K562 (cell line): Measurements from ENCODE around the gene ZNF547. TPM values are rescaled to one million over a fixed set of nuclear protein-coding genes. Genes with fewer than 3 reads are reported as not detected.

Source experiments
- ATAC-seq: fragments of 200-7000 bp; cut with Tn5 transposase; 3 replicates; pipeline ENCODE4 v1.9.1; 2020; ENCODE audit warnings: moderate library complexity
- BruUV-seq: library from RNA; stranded (reverse); fragments of 400-500 nt; replicated peaks from 2 replicates; lab custom pipeline; 2021; lab: Mats Ljungman, UMichigan
- CTCF ChIA-PET: fragments of 300-600 bp; formaldehyde crosslinking; extraction: SDS; loops from one replicate; lab custom pipeline; 2021; ENCODE audit warnings: low intra/inter-chr PET ratio; lab: Yijun Ruan, JAX
- POLR2A ChIA-PET: fragments of 300-600, 350-650 bp; sonication (Branson Sonifier 250); formaldehyde crosslinking; extraction: SDS; loops from one replicate; lab custom pipeline; 2021; ENCODE audit warnings: antibody characterized with exemption, inconsistent platforms; lab: Yijun Ruan, JAX
- DNase-seq, 4 experiments: peaks; one replicate each; pipeline versions ENCODE4 v3.0.0 to v3.0.0-alpha.2; 2011 to 2018; ENCODE audit warnings: low spot score in 3 of 4, mixed read lengths in 3 of 4; ENCODE audit errors: extremely low read depth in 1 of 4
- FAIRE-seq: peaks from 2 replicates; lab custom pipeline; 2011; peaks lifted over from hg19 to GRCh38; lab: Jason Lieb, UNC
- H2AFZ ChIP-seq: 2 replicates; pipeline ENCODE4 v1.6.0; 2011; ENCODE audit warnings: low read depth, low read length, control low read depth, inconsistent platforms
- H3K27ac ChIP-seq: fragments of 200-600 bp; 3 replicates; pipeline ENCODE4 v1.8.0; 2011; ENCODE audit warnings: low read depth, mild to moderate bottlenecking, control low read depth, inconsistent platforms, low read length, moderate library complexity, mixed read lengths; ENCODE audit errors: extremely low read depth
- H3K27me3 ChIP-seq, 2 experiments: fragments of 300-600 bp in 1 of 2; 2 replicates in 1 of 2; 3 replicates in 1 of 2; pipeline versions ENCODE4 v1.6.0 to v1.8.0; 2011; ENCODE audit warnings: inconsistent platforms in 2 of 2, low read length in 2 of 2, mild to moderate bottlenecking in 1 of 2, mixed read lengths in 1 of 2, moderate library complexity in 1 of 2; ENCODE audit not compliant: control insufficient read depth in 2 of 2, insufficient read depth in 2 of 2
- H3K36me3 ChIP-seq: fragments of 300-600 bp; 3 replicates; pipeline ENCODE4 v1.8.0; 2011; ENCODE audit warnings: mild to moderate bottlenecking, low read length, inconsistent platforms; ENCODE audit not compliant: control insufficient read depth, insufficient read depth
- H3K4me1 ChIP-seq, 2 experiments: fragments of 200-600 bp in 1 of 2; replicated peaks in 1 of 2; 2 replicates in 1 of 2; 3 replicates in 1 of 2; pipeline versions ENCODE4 v1.5.1 to v1.8.0; 2011; ENCODE audit warnings: inconsistent platforms in 2 of 2, low read length in 2 of 2, mild to moderate bottlenecking in 1 of 2, mixed read lengths in 1 of 2, moderate library complexity in 1 of 2; ENCODE audit not compliant: control insufficient read depth in 2 of 2, insufficient read depth in 2 of 2
- H3K4me2 ChIP-seq: 2 replicates; pipeline ENCODE4 v1.6.1; 2011; ENCODE audit warnings: low read length, control low read depth, inconsistent platforms, mixed read lengths; ENCODE audit not compliant: insufficient read depth
- H3K4me3 ChIP-seq: fragments of 200-600 bp; sonication (generic), shearing (Covaris generic); 2 replicates; pipeline ENCODE4 v1.5.1; 2016; ENCODE audit warnings: control low read depth, inconsistent platforms
- H3K79me2 ChIP-seq: fragments of 200-600 bp; 3 replicates; pipeline ENCODE4 v1.8.0; 2011; ENCODE audit warnings: low read length, inconsistent platforms; ENCODE audit not compliant: control insufficient read depth, insufficient read depth
- H3K9ac ChIP-seq, 2 experiments: 2 replicates each; pipeline versions ENCODE4 v1.6.0 to v1.6.1; 2011; ENCODE audit warnings: low read depth in 2 of 2, low read length in 2 of 2, control low read depth in 1 of 2, inconsistent platforms in 1 of 2, mild to moderate bottlenecking in 1 of 2, mixed read lengths in 1 of 2; ENCODE audit not compliant: insufficient read depth in 1 of 2
- H3K9me1 ChIP-seq: one replicate; pipeline ENCODE4 v1.6.0; 2011; ENCODE audit warnings: inconsistent platforms, mild to moderate bottlenecking, low read length, moderate library complexity; ENCODE audit not compliant: control insufficient read depth, insufficient read depth
- H3K9me3 ChIP-seq: replicated peaks from 2 replicates; pipeline ENCODE4 v1.5.1; 2011; ENCODE audit warnings: low read depth, low read length, inconsistent platforms; ENCODE audit not compliant: control insufficient read depth, insufficient read depth
- H4K20me1 ChIP-seq: replicated peaks from 2 replicates; pipeline ENCODE4 v1.6.1; 2011; ENCODE audit warnings: low read length, inconsistent platforms, mixed read lengths; ENCODE audit not compliant: control insufficient read depth, insufficient read depth
- ATF1 ChIP-seq, 2 experiments: fragments of 450-650 bp in 1 of 2; IDR thresholded peaks; 2 replicates each; pipeline ENCODE4 v1.6.1; 2016; ENCODE audit warnings: missing compliant biosample characterization in 1 of 2, missing genetic modification characterization in 1 of 2
- ATF2 ChIP-seq: sonication (generic); formaldehyde crosslinking; IDR thresholded peaks from 2 replicates; pipeline ENCODE4 v1.8.1; 2022; ENCODE audit warnings: missing genetic modification reagents
- BCLAF1 ChIP-seq, 2 experiments: fragments of 450-650 bp in 1 of 2; IDR thresholded peaks; 2 replicates each; pipeline ENCODE4 v1.6.1; 2011 to 2017; ENCODE audit warnings: low read depth in 2 of 2, antibody characterized with exemption in 1 of 2, borderline replicate concordance in 1 of 2, low read length in 1 of 2, mild to moderate bottlenecking in 1 of 2, mixed read lengths in 1 of 2; ENCODE audit not compliant: control insufficient read depth in 1 of 2
- HNRNPK ChIP-seq: fragments of 200-400 bp; formaldehyde crosslinking; IDR thresholded peaks from one replicate; pipeline ENCODE4 v1.6.1; 2018; ENCODE audit warnings: mild to moderate bottlenecking, low read depth, low read length; ENCODE audit not compliant: poor library complexity, severe bottlenecking
- MED1 ChIP-seq: sonication (generic); formaldehyde crosslinking; IDR thresholded peaks from 2 replicates; pipeline ENCODE4 v1.8.1; 2023; ENCODE audit warnings: missing genetic modification reagents, borderline replicate concordance
- MEF2D ChIP-seq: conservative IDR thresholded peaks from 2 replicates; pipeline ENCODE4 v1.6.1; 2016; ENCODE audit warnings: low read depth, missing genetic modification characterization, missing compliant biosample characterization
- NFE2 ChIP-seq: IDR thresholded peaks from 2 replicates; pipeline ENCODE4 v1.6.1; 2014; ENCODE audit warnings: antibody characterized with exemption, low read depth
- POLR2AphosphoS5 ChIP-seq: IDR thresholded peaks from 2 replicates; pipeline ENCODE4 v1.6.1; 2011; ENCODE audit warnings: mild to moderate bottlenecking, low read depth, low read length, moderate library complexity; ENCODE audit not compliant: control insufficient read depth, insufficient read depth
- WGBS: fragments of 100-300 bp; shearing (Covaris generic); methylation state at CpG from one replicate; pipeline ENCODE4 v1.1.6; 2016; ENCODE audit warnings: low coverage, mixed read lengths; ENCODE audit not compliant: insufficient coverage; ENCODE audit errors: missing lambda C conversion rate; 5-methylcytosine and 5-hydroxymethylcytosine counted together
- in situ Hi-C: fragments of 300-500 bp; cut with MboI; formaldehyde crosslinking; loops from 4 replicates; pipeline ENCODE4 v1.15.0; 2018; ENCODE audit warnings: inconsistent platforms, mixed read lengths
- intact Hi-C: fragments of 100-400 bp; cut with micrococcal nuclease; formaldehyde crosslinking; loops from 2 replicates; pipeline ENCODE4 v1.14.2; 2022
- polyA plus RNA-seq, 8 experiments: library from polyadenylated mRNA; depleted of rRNA in 4 of 8; stranded (reverse) in 5 of 8; unstranded in 3 of 8; fragments of >200 nt; fragmentation: Nextera tagmentation in 2 of 8; fragmentation: Illumina TruSeq in 1 of 8; extraction: Ambion mirVana in 2 of 8; extraction: Trizol in 1 of 8; gene quantifications; 2 replicates each; pipeline versions ENCODE4 v1.2.1 to v1.2.3, GENCODE V29; 2011 to 2014; ENCODE audit warnings: inconsistent platforms in 1 of 8, missing spikeins in 1 of 8
- total RNA-seq, 7 experiments: library from RNA; depleted of rRNA in 6 of 7; stranded (reverse); fragments of >200 nt in 6 of 7; fragmentation: Illumina TruSeq in 2 of 7; extraction: Trizol in 2 of 7; gene quantifications; 2 replicates each; pipeline versions ENCODE4 v1.2.1 to v1.2.3, GENCODE V29; 2011 to 2021; ENCODE audit warnings: low replicate concordance in 1 of 7
- TF ChIP-seq, protein P1 (sequence below): fragments of 200-800 bp; sonication (Bioruptor generic); IDR thresholded peaks from 2 replicates; pipeline ENCODE4 v1.6.1; 2017; ENCODE audit warnings: missing genetic modification characterization, missing compliant biosample characterization
- TF ChIP-seq, protein P2 (sequence below): sonication (generic); formaldehyde crosslinking; IDR thresholded peaks from 2 replicates; pipeline ENCODE4 v1.8.0; 2023; ENCODE audit warnings: missing genetic modification reagents, mild to moderate bottlenecking, borderline replicate concordance

ZNF547 gene
- total and polyA plus RNA-seq, 9 of the 15 experiments (the other 6 are each of a cell fraction or from before 2014, with no cell fraction given): 0.03 to 0.96 (median 0.30) TPM

DNA sequence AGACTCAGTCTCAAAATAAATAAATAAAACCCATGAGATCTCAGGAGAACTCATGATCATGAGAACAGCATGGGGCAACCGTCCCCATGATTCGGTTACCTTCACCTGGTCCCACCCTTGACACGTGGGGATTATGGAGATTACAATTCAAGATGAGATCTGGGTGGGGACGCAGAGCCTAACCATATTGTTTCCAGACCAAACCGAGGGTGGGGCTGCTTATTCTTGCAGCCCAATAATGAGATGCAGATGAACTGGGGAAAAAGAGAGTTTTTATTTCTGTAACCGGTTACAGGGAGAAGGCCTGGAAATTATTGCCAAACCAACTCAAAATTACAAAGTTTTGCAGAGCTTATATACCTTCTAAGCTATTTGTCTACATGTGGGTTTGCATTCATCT lies 12.8 kb downstream of the ZNF547 start:
- Histone ChIP-seq H4K20me1 (no peaks in the 10 kb centered on the region), H3K27me3 (no peaks in the 10 kb centered on the region), H3K4me3 (no peak overlapping the region), H2AFZ (no peak overlapping the region), H3K27ac (no peak overlapping the region), H3K36me3 (no peaks in the 10 kb centered on the region), H3K9ac (no peak overlapping the region), H3K4me2 (no peak overlapping the region), H3K79me2 (no peaks in the 10 kb centered on the region), H3K4me1 (no peaks in the 10 kb centered on the region), H3K9me3 (peaks cover 2% of the 10 kb centered on the region; the same call in 1 of the 2 replicates), H3K9me1 (no peaks in the 10 kb centered on the region)
- ATAC-seq: no peak
- BruUV-seq: no TSS peak
- ChIA-PET POLR2A (no interaction called here), CTCF (no interaction called here)
- intact Hi-C loops (no loop called here), in situ Hi-C loops (no loop called here)
- FAIRE-seq: no peak
- 2% methylated on average over 6 of the region's 6 CpGs for WGBS
- DNase-seq: no peak
- TF ChIP-seq, protein P1, sequence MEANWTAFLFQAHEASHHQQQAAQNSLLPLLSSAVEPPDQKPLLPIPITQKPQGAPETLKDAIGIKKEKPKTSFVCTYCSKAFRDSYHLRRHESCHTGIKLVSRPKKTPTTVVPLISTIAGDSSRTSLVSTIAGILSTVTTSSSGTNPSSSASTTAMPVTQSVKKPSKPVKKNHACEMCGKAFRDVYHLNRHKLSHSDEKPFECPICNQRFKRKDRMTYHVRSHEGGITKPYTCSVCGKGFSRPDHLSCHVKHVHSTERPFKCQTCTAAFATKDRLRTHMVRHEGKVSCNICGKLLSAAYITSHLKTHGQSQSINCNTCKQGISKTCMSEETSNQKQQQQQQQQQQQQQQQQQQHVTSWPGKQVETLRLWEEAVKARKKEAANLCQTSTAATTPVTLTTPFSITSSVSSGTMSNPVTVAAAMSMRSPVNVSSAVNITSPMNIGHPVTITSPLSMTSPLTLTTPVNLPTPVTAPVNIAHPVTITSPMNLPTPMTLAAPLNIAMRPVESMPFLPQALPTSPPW (CRISPR knock-in tag): no peak
- TF ChIP-seq, protein P2, sequence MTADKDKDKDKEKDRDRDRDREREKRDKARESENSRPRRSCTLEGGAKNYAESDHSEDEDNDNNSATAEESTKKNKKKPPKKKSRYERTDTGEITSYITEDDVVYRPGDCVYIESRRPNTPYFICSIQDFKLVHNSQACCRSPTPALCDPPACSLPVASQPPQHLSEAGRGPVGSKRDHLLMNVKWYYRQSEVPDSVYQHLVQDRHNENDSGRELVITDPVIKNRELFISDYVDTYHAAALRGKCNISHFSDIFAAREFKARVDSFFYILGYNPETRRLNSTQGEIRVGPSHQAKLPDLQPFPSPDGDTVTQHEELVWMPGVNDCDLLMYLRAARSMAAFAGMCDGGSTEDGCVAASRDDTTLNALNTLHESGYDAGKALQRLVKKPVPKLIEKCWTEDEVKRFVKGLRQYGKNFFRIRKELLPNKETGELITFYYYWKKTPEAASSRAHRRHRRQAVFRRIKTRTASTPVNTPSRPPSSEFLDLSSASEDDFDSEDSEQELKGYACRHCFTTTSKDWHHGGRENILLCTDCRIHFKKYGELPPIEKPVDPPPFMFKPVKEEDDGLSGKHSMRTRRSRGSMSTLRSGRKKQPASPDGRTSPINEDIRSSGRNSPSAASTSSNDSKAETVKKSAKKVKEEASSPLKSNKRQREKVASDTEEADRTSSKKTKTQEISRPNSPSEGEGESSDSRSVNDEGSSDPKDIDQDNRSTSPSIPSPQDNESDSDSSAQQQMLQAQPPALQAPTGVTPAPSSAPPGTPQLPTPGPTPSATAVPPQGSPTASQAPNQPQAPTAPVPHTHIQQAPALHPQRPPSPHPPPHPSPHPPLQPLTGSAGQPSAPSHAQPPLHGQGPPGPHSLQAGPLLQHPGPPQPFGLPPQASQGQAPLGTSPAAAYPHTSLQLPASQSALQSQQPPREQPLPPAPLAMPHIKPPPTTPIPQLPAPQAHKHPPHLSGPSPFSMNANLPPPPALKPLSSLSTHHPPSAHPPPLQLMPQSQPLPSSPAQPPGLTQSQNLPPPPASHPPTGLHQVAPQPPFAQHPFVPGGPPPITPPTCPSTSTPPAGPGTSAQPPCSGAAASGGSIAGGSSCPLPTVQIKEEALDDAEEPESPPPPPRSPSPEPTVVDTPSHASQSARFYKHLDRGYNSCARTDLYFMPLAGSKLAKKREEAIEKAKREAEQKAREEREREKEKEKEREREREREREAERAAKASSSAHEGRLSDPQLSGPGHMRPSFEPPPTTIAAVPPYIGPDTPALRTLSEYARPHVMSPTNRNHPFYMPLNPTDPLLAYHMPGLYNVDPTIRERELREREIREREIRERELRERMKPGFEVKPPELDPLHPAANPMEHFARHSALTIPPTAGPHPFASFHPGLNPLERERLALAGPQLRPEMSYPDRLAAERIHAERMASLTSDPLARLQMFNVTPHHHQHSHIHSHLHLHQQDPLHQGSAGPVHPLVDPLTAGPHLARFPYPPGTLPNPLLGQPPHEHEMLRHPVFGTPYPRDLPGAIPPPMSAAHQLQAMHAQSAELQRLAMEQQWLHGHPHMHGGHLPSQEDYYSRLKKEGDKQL: no peak
- TF ChIP-seq MED1 (CRISPR knock-in tag) (no peak), BCLAF1 (IDR thresholded peaks at IDR 0.05; ENCODE audit: borderline replicate concordance in 1 of 2, control insufficient read depth in 1 of 2, low read depth in 2 of 2, low read length in 1 of 2) (no peak), ATF1 (CRISPR knock-in tag; IDR thresholded peaks at IDR 0.05) (no peak), ATF1 (tag; IDR thresholded peaks at IDR 0.05) (no peak), HNRNPK (no peak), MEF2D (tag) (no peak), NFE2 (no peak), POLR2AphosphoS5 (no peak), ATF2 (no peak)
